Measurements from ENCODE around the gene AK4. TPM values are rescaled to one million over a fixed set of nuclear protein-coding genes. Genes with fewer than 3 reads are reported as not detected.
A peak's percentile ranks its signal among the peaks of the same experiment; 100 is the strongest.
"Not testable (repeated sequence)": the region's sequence is repeated elsewhere in the genome, so short reads cannot be mapped to it uniquely, and the experiment has no call there.

The AK4 gene
- total RNA-seq, 1 experiment from 2014 or later = 180 TPM

GRCh38 chr1:65159801-65160523 is 12.0 kb downstream of the AK4 start:
- peak overlapping the region; percentile 62; the same call in 1 of the 2 replicates for H3K27ac Mint-ChIP-seq
- no peak for DNase-seq (ENCODE audit: low spot score)
- peaks cover 4% of the 10 kb centered on the region for H3K36me3 Mint-ChIP-seq
- H3K4me3 Mint-ChIP-seq = no peak overlapping the region
- H3K9me3 Mint-ChIP-seq = no peaks in the 10 kb centered on the region
- ATAC-seq = no peak
- ChIA-PET POLR2A (interaction anchor here (0.6 to 0.7 kb wide), 2 partner anchors 15 to 1360 kb away, joined by 3 to 6 read pairs; no protein-coding TSS in a partner anchor), CTCF (interaction anchor here (0.6 kb wide), 1 partner anchor 49 kb away, joined by 5 read pairs; no protein-coding TSS in a partner anchor)
- TF ChIP-seq SP1 (CRISPR knock-in tag; conservative IDR thresholded peaks at IDR 0.05) = no peak
- no peak for TF ChIP-seq MXD4 (CRISPR knock-in tag; IDR thresholded peaks at IDR 0.05; ENCODE audit: borderline replicate concordance)
- TF ChIP-seq MLX (CRISPR knock-in tag; IDR thresholded peaks at IDR 0.05) = no peak
- H3K4me1 Mint-ChIP-seq = peaks cover 70% of the 10 kb centered on the region
- no peaks in the 10 kb centered on the region for H3K27me3 Mint-ChIP-seq (ENCODE audit: low read depth)

- H3K4me1 Mint-ChIP-seq = peaks cover 89% of the 10 kb centered on the region
- POLR2A ChIA-PET = interaction anchor here (0.6 kb wide), 1 partner anchor 24 kb away, joined by 3 read pairs; no protein-coding TSS in a partner anchor
- DNase-seq (ENCODE audit: low spot score) = no peak
- no peak for ATAC-seq
- no peaks in the 10 kb centered on the region for H3K27me3 Mint-ChIP-seq (ENCODE audit: low read depth)
- no peaks in the 10 kb centered on the region for H3K36me3 Mint-ChIP-seq
- no peak overlapping the region for H3K4me3 Mint-ChIP-seq
- CTCF ChIA-PET = interaction anchor here (0.8 kb wide), 1 partner anchor 340 kb away, joined by 3 read pairs; no protein-coding TSS in a partner anchor
- no peaks in the 10 kb centered on the region for H3K9me3 Mint-ChIP-seq
- no peak for TF ChIP-seq ESRRA (CRISPR knock-in tag; IDR thresholded peaks at IDR 0.05; ENCODE audit: borderline replicate concordance)
- no peak for TF ChIP-seq PRRX2 (CRISPR knock-in tag; IDR thresholded peaks at IDR 0.05)
- TF ChIP-seq GABPB1 (CRISPR knock-in tag; IDR thresholded peaks at IDR 0.05) = no peak
- TF ChIP-seq FOXJ3 (CRISPR knock-in tag; IDR thresholded peaks at IDR 0.05; ENCODE audit: borderline replicate concordance) = no peak
- no peak for TF ChIP-seq SOX15 (CRISPR knock-in tag; IDR thresholded peaks at IDR 0.05)
- TF ChIP-seq ZNF532 (CRISPR knock-in tag; IDR thresholded peaks at IDR 0.05; ENCODE audit: borderline replicate concordance) = no peak
- no peak for TF ChIP-seq NFATC4 (CRISPR knock-in tag; IDR thresholded peaks at IDR 0.05)
- no peak for TF ChIP-seq MLX (CRISPR knock-in tag; IDR thresholded peaks at IDR 0.05)
- no peak for TF ChIP-seq ZNF423 (CRISPR knock-in tag; IDR thresholded peaks at IDR 0.05)
- no peak for TF ChIP-seq IRF2 (CRISPR knock-in tag; IDR thresholded peaks at IDR 0.05; ENCODE audit: borderline replicate concordance, low read depth)
- no peak for TF ChIP-seq TP53 (CRISPR knock-in tag; IDR thresholded peaks at IDR 0.05)
- peak overlapping the region; percentile 81 for H3K27ac Mint-ChIP-seq
These were observed 15.3 kb downstream of the AK4 start for GRCh38 chr1:65163201-65163805.

- H3K27ac Mint-ChIP-seq = peak overlapping the region; percentile 81
- DNase-seq (ENCODE audit: low spot score); H3K27me3 Mint-ChIP-seq (ENCODE audit: low read depth); H3K4me3 Mint-ChIP-seq; ATAC-seq; H3K9me3 Mint-ChIP-seq; H3K36me3 Mint-ChIP-seq: not testable (repeated sequence)
- POLR2A ChIA-PET = interaction anchor here (0.6 kb wide), 1 partner anchor 23 kb away, joined by 3 read pairs; no protein-coding TSS in a partner anchor
- CTCF ChIA-PET = interaction anchor here (0.8 kb wide), 1 partner anchor 340 kb away, joined by 3 read pairs; no protein-coding TSS in a partner anchor
- peaks cover 89% of the 10 kb centered on the region for H3K4me1 Mint-ChIP-seq
These were observed 16.1 kb downstream of the AK4 start for GRCh38 chr1:65164101-65164500.
